Breast epithelium (tissue), 4 donors: ENCODE data around the gene HCFC1R1. TPM values are rescaled to one million over a fixed set of nuclear protein-coding genes. Genes with fewer than 3 reads are reported as not detected.

Experiments
- DNase-seq, 2 donors: peaks; one replicate each; pipeline ENCODE4 v3.0.0-alpha.2; 2019; ENCODE audit warnings: low spot score in 2 of 2
- H3K27ac ChIP-seq, 2 donors: fragments of 200-600 bp; sonication (generic) in 1 of 2; one replicate each; pipeline ENCODE4 v1.5.1; 2016 to 2019; ENCODE audit warnings: mild to moderate bottlenecking in 1 of 2
- H3K27me3 ChIP-seq, 2 donors: fragments of 200-600 bp; sonication (generic) in 1 of 2; one replicate each; pipeline versions ENCODE4 v1.5.1 to v1.6.0; 2017 to 2019; ENCODE audit warnings: control low read depth in 1 of 2, mild to moderate bottlenecking in 1 of 2
- H3K36me3 ChIP-seq: fragments of 200-600 bp; one replicate; pipeline ENCODE4 v1.5.1; 2019
- H3K4me1 ChIP-seq, 2 donors: fragments of 200-600 bp; sonication (generic); one replicate each; pipeline ENCODE4 v1.5.1; 2016 to 2019; ENCODE audit warnings: control low read depth in 1 of 2
- H3K4me3 ChIP-seq, 3 donors: fragments of 200-600 bp; sonication (generic); 1 replicate in 2 of 3; 2 replicates in 1 of 3; pipeline ENCODE4 v1.5.1; 2016 to 2019; ENCODE audit warnings: mild to moderate bottlenecking in 3 of 3, moderate library complexity in 2 of 3
- H3K9me3 ChIP-seq, 2 donors: fragments of 200-600 bp; sonication (generic) in 1 of 2; one replicate each; pipeline ENCODE4 v1.5.1; 2016 to 2019; ENCODE audit warnings: control low read depth in 1 of 2
- POLR2A ChIP-seq: fragments of 450-650 bp; IDR thresholded peaks from one replicate; pipeline ENCODE4 v1.6.1; 2016; ENCODE audit warnings: antibody characterized with exemption, mild to moderate bottlenecking, moderate library complexity
- POLR2AphosphoS5 ChIP-seq, 3 donors: sonication (generic); formaldehyde crosslinking; IDR thresholded peaks; one replicate each; pipeline ENCODE4 v1.6.1; 2017; ENCODE audit warnings: antibody characterized with exemption in 3 of 3
- intact Hi-C: fragments of 100-400 bp; cut with DNase I; formaldehyde crosslinking; loops from one replicate; pipeline ENCODE4 v1.15.1; 2023; ENCODE audit warnings: low total_unique reads
- total RNA-seq, 3 donors: library from RNA; depleted of rRNA; stranded (reverse); fragments of >200 nt; gene quantifications; one replicate each; pipeline ENCODE4 v1.1.0, GENCODE V29; 2016
- TF ChIP-seq, protein P1 (sequence below), 3 donors: fragments of 450-650 bp; IDR thresholded peaks; one replicate each; pipeline ENCODE4 v1.5.1; 2016 to 2017; ENCODE audit warnings: antibody characterized with exemption in 3 of 3, mild to moderate bottlenecking in 3 of 3, moderate library complexity in 3 of 3

HCFC1R1 gene
- total RNA-seq, 3 donors from 2014 or later, result 8.8 to 26.5 (median 17.3) TPM

DNA sequence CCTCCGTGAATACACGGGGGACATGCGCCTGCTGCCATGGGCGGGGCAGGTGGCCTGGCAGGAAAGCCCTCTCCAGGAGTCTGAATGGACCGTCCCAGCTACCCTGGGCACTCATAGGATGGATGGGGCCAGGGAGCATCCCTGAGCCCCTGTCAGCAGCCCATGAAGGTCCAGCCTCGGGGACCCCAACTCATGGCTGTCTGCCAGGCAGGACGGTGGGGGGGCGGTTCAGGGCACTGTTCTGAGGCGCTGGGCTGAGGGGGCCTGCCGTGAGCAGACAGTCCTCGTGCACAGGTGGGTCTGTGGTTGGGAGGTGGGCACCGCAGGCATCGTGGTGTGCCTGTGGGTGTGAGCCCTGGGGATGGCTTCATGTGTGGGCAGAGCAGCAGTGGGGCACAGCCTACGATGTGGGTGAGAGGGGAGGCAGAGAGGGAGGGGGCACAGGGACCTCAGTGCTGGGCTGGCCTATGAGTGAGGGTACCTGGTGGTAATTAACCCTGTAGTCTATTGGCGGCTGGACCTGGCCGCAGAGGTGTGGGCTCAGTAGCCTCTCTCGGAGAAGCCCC, 37.0 kb downstream of the HCFC1R1 start:
- no peaks in the 10 kb centered on the region for H3K9me3 ChIP-seq
- TF ChIP-seq, protein P1, sequence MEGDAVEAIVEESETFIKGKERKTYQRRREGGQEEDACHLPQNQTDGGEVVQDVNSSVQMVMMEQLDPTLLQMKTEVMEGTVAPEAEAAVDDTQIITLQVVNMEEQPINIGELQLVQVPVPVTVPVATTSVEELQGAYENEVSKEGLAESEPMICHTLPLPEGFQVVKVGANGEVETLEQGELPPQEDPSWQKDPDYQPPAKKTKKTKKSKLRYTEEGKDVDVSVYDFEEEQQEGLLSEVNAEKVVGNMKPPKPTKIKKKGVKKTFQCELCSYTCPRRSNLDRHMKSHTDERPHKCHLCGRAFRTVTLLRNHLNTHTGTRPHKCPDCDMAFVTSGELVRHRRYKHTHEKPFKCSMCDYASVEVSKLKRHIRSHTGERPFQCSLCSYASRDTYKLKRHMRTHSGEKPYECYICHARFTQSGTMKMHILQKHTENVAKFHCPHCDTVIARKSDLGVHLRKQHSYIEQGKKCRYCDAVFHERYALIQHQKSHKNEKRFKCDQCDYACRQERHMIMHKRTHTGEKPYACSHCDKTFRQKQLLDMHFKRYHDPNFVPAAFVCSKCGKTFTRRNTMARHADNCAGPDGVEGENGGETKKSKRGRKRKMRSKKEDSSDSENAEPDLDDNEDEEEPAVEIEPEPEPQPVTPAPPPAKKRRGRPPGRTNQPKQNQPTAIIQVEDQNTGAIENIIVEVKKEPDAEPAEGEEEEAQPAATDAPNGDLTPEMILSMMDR (IDR thresholded peaks at IDR 0.05), result no peak
- TF ChIP-seq POLR2A (no peak), POLR2AphosphoS5 (IDR thresholded peaks at IDR 0.05) (no peak)
- H3K4me3 ChIP-seq, result no peak overlapping the region
- intact Hi-C loops, result no loop called here
- H3K27me3 ChIP-seq, result peaks cover 0 to 3% of the 10 kb centered on the region in 2 donors
- H3K36me3 ChIP-seq, result no peaks in the 10 kb centered on the region
- H3K27ac ChIP-seq, result no peak overlapping the region
- no peak for DNase-seq
- H3K4me1 ChIP-seq, result peaks cover 0 to 6% of the 10 kb centered on the region in 2 donors

DNA sequence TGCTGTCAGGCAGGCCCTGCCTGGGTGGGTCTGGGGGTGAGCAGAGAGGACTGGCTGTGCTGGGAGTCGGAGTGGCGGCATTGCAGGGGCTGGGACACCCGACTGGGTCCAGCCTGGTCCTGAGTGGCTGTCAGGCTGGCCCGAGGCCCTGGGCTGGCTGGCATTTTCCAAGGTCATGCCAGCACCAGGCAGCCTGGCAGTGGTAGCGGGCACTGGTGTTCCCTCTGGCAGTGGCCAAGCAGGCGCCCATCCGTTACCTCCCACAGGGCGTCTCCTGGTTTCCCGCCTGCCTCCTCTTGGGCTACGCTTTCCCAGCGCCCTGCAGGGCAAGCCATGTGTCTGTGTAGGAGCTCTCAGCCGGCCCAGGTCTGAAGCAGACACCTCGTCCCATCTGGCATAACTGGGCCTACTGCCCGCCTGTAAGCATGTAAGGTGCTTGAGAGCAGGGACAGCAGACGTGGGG, 37.8 kb downstream of the HCFC1R1 start:
- Histone ChIP-seq H3K4me1 (peaks cover 0 to 6% of the 10 kb centered on the region in 2 donors), H3K9me3 (no peaks in the 10 kb centered on the region), H3K27ac (peak overlapping the region; percentile 44 to 52), H3K27me3 (peaks cover 0 to 3% of the 10 kb centered on the region in 2 donors), H3K36me3 (no peaks in the 10 kb centered on the region), H3K4me3 (no peak overlapping the region)
- TF ChIP-seq POLR2A, result no peak
- no peak for TF ChIP-seq POLR2AphosphoS5 (IDR thresholded peaks at IDR 0.05)
- TF ChIP-seq, protein P1 (IDR thresholded peaks at IDR 0.05), result no peak
- DNase-seq, result no peak
- intact Hi-C loops, result no loop called here

DNA sequence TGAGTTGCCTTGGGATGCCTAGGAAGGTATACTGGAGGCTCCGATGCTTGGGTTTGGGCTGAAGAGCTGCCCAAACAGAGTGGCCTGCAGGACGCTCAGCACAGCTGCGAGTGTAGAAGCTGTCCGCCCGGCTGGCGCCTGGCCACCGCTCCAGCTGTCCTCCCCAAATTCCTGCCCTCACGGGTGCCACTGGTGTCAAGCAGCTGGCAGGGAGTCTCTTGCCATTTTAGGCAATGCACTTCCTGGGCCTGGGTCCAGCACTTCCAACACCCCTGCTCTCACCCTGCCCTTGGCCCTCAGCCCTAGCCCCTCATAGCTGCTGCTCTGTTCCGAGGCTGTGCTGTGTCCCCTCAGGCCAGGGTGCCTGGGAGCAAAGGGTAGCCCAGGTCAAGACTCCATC, 38.3 kb downstream of the HCFC1R1 start:
- Histone ChIP-seq H3K9me3 (no peaks in the 10 kb centered on the region), H3K36me3 (no peaks in the 10 kb centered on the region), H3K4me1 (peaks cover 0 to 6% of the 10 kb centered on the region in 2 donors), H3K27ac (peak overlapping the region; percentile 44 to 52), H3K27me3 (peaks cover 0 to 3% of the 10 kb centered on the region in 2 donors), H3K4me3 (no peak overlapping the region)
- TF ChIP-seq POLR2AphosphoS5 (IDR thresholded peaks at IDR 0.05), result no peak
- TF ChIP-seq, protein P1 (IDR thresholded peaks at IDR 0.05), result no peak
- no peak for TF ChIP-seq POLR2A
- DNase-seq, result no peak
- intact Hi-C loops, result no loop called here

DNA sequence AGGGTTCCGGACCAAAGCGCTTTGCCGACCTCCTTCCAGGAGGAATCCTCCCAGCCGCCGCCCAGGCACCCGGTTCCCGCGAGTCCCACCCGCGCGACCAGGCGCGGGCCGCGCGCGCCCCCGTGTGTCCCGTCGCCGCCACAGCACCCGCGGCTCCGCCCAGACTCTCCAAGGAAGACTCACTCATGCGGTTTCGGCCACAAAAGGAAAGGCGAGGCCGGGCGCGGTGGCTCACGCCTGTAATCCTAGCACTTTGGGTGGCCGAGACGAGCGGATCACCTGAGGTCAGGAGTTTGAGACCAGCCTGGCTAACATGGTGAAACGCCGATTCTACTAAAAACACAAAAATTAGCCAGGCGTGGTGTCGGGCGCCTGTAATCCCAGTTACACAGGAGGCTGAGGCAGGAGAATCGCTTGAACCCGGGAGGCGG, 40.0 kb downstream of the HCFC1R1 start:
- intact Hi-C loops, result no loop called here
- peaks cover 3 to 6% of the 10 kb centered on the region in 2 donors for H3K4me1 ChIP-seq
- no peak overlapping the region for H3K27ac ChIP-seq
- TF ChIP-seq, protein P1 (IDR thresholded peaks at IDR 0.05), result peak; percentile 58 to 86 (median 71)
- no peak for TF ChIP-seq POLR2AphosphoS5 (IDR thresholded peaks at IDR 0.05)
- TF ChIP-seq POLR2A, result no peak
- peak; percentile 69 to 79 for DNase-seq
- H3K4me3 ChIP-seq, result peak overlapping the region; percentile 5 to 42 (median 30)
- no peaks in the 10 kb centered on the region for H3K9me3 ChIP-seq
- no peaks in the 10 kb centered on the region for H3K36me3 ChIP-seq
- peaks cover 0 to 3% of the 10 kb centered on the region in 2 donors for H3K27me3 ChIP-seq

DNA sequence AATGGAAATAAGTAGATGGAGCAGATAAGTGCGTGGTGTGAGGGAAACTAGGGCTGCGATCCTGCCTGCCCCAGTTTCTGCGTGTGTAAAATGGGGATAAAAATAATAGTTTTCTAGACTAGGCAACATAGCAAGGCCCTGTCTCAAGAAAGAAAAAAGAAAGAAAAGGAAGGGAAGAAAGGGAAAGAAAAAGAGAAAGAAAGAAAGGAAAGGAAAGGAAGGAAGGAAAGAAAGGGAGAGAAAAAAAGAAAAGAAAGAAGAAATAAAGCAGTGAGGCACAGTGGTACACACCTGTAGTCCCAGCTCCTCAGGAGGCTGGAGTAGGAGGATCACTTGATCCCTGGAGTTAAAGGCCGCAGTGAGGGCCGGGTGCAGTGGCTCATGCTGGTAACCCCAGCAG, 41.3 kb downstream of the HCFC1R1 start:
- Histone ChIP-seq H3K27ac (no peak overlapping the region), H3K36me3 (no peaks in the 10 kb centered on the region), H3K9me3 (no peaks in the 10 kb centered on the region), H3K4me1 (peaks cover 3 to 6% of the 10 kb centered on the region in 2 donors), H3K27me3 (no peaks in the 10 kb centered on the region), H3K4me3 (no peak overlapping the region)
- no peak for DNase-seq
- intact Hi-C loops, result no loop called here
- no peak for TF ChIP-seq POLR2AphosphoS5 (IDR thresholded peaks at IDR 0.05)
- TF ChIP-seq POLR2A, result no peak
